HG02981 (cell line): Measurements from ENCODE around the gene MATN1.

ENCODE experiments used
- ATAC-seq: cut with Tn5 transposase; IDR thresholded peaks from one replicate; pipeline ENCODE4 v1.9.1; 2021; ENCODE audit warnings: mild to moderate bottlenecking, moderate library complexity; ENCODE audit not compliant: unreplicated experiment

Gene MATN1

DNA sequence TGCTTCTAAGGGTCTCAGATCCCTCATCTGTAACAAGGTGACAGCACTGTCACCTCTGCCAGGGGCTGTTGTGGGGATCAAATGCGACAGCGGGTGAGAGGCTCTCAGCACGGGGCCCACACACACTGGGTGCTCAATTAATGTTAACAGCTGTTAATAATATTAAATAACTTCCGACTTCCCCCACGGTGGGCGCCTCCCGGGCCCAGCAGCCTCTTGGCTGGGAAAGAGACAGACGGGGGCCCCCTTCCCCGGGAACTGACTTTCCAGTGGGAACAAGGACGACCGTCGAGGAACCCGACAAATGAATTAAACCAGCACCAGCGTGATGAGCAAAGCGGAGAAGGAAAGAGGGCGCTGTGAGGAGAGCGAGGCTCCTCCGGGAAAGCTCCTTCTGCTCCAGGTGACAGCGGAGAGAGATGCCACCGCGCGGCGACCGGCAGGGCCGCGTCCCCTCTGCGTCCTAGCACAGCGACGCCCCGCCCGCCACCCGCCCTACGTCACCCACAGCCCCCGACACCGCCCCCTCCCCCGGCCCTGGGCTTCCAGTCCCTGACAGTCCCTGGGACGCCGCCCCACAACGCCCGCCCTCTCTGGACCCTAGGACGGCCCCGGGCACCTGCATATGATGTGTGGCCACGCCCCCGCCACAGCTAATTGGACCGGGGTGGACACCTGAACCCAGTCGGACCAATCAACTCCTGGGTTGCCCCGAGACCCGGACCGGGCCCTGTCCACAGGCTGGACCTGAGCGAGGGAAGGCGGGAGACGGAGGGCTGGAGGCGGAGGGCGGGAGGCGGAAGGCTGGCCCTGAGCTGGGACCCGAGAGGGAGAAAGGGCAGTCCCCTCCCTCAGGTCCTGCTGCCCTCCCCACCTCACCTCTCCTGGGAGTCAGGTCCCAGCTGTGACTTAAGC lies 38.2 kb downstream of the MATN1 start:
- ATAC-seq: no peak

- ATAC-seq: no peak
Measured at GRCh38 chr1:30684259-30684658, 39.1 kb downstream of the MATN1 start.

GRCh38 chr1:30683699-30684098 lies 39.7 kb downstream of the MATN1 start:
- no peak for ATAC-seq

DNA sequence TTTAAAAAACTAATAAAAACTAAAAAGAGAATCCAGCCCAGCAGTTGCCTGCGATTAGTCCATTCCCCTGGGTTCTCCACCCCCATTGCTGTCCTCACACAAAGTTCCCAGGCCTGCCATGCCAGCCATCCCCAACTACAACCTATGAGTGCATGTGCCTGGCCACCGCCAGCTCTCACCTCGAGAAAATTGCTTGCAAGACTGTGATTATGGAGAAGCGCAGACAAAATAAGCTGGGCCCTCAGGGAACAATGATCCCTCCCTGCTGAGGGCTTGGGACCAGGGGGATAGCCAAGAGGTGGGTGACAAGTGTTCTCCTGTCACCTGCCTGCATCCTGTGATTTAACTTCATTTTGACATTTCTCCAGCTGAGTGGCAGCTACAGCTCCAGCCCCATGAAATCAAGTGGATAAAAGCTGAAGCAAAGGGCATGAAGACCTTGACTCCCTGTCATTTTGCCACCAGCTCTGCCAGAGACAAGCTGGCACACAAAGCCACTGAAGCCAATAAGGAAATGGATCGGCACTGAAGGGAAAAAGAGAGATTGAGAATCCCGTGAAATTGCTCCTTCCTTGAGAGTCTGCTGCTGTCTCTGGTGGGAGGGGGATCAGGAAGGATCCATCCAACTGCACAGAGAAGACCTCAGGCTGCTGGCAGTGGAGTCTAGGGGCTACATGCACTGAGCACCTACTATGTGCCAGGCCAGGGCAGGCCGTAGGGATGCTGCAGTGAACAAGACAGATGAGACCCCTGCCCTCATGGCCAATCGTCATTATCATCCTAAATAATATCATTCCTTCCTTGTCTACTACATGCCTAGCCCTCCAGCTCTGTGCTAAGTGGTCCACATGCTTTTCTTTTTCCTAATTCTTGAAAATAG lies 40.7 kb downstream of the MATN1 start:
- ATAC-seq: no peak

- ATAC-seq: no peak
Measured at GRCh38 chr1:30681782-30682181, 41.6 kb downstream of the MATN1 start.

GRCh38 chr1:30680879-30681278 lies 42.5 kb downstream of the MATN1 start:
- ATAC-seq: no peak

- ATAC-seq: no peak
Measured at GRCh38 chr1:30680429-30680828, 43.0 kb downstream of the MATN1 start.

DNA sequence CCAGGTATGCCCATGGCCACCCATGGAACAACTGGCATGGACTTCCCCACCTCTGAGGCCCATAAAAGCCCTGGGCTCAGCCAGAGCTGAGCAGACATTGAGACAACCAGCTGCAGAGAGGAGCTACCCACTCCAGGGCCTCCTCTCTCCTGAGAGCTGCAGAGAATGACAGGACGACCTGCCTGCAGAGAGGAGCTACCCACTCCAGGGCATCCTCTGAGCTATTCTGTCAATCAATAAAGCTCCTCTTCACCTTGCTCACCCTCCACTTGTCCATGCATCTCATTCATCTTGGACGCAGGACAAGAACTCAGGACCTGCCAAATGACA lies 43.4 kb downstream of the MATN1 start:
- no peak for ATAC-seq

- no peak for ATAC-seq
Measured at GRCh38 chr1:30679201-30679975, 44.0 kb downstream of the MATN1 start.

DNA sequence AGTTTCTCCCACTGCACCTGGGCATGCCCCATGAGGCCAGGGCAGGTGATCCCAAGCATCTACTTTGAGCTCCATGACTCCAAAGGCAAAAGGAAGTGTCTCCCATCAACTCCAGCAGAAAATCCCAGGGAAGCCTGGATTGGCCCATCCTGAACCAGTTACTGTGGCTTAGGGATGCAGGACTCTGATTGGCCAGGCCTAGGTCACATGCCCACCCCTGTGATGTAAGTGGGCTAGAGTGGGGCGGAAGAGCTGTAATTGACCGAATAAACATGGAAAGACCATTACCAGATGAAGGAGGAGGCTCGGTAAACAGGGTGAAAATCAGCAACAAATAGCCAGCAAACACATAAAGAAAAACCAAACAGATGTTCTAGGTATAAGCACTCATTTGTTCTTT lies 45.2 kb downstream of the MATN1 start:
- ATAC-seq: no peak

GRCh38 chr1:30677471-30677870 lies 45.9 kb downstream of the MATN1 start:
- no peak for ATAC-seq

DNA sequence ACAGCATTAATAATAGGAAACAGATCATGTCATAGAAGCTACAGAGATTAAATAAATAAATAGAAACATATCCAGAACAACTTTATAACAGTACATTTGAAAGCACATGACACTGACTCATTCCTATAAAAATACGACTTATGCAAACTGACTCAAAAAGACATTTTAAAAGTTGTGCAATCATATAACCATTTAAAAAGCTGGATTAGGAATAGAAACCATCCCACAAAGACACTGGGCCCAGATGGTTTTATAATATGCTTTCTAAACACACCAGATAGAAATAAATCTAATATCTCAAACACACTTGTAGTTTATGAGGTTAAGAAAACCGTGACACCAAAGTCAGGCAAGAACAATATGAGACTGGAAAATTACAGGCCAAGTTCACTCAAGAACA lies 47.6 kb downstream of the MATN1 start:
- no peak for ATAC-seq

GRCh38 chr1:30675289-30675688 lies 48.1 kb downstream of the MATN1 start:
- ATAC-seq: no peak

DNA sequence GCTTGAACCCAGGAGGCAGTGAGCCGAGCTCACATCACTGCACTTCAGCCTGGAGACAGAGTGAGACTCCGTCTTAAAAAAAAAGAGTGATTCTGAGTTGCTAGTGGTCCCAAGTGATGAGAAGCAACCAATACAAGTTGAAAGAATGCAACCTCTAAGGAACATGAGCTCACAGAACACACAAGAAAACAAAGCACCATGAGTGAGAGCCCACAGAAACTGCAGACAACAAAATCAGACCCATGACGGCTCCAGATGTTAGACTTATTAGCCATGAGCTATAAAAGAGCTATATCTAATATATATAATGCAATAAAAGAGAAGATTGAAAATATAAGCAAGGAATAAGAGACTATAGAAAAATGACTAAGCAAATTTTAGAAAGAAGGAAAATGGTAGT lies 50.0 kb downstream of the MATN1 start:
- ATAC-seq: no peak

DNA sequence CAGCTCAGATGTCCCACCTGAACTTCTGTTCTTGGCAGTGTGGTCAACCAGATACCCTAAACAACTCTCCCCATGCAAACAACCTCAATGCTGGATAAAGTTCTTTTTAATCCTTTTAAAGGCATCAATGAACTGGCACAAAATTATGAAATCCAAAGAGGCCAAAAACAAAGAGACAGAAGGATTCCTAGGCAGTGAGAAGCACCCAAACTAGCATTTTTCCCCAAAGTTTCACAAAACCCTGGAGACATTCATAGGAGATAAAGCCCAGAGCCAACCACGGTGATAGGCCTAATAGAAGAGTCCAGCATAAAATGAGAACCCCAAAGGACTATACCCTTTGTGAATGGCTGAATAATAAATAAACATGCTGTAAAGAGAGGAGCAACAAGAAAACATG lies 50.7 kb downstream of the MATN1 start:
- no peak for ATAC-seq

- ATAC-seq: no peak
Measured at GRCh38 chr1:30670240-30671060, 52.9 kb downstream of the MATN1 start.

GRCh38 chr1:30668546-30669327 lies 54.6 kb downstream of the MATN1 start:
- ATAC-seq: no peak

DNA sequence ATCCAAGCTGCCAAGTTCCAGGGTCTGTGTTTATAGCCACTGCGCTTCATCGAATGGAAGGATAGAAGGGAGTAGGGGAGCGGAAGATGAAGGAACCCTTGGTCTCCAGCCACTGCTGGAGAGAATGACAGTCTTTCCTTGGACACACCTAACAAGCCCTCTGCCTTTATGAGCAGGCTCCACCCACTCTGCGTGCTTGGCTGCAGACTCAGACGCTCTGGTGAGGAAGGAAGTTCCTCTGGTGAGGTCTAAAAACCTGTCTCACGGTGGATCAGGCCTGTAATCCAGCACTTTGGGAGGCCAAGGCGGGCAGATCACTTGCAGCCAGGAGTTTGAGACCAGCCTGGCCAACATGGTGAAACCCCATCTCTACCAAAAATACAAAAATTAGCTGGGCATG lies 55.4 kb downstream of the MATN1 start:
- ATAC-seq: no peak

GRCh38 chr1:30666756-30667273 lies 56.6 kb downstream of the MATN1 start:
- ATAC-seq: no peak
